SK-N-SH (cell line): Measurements from ENCODE around the gene CTTNBP2NL. TPM values are rescaled to one million over a fixed set of nuclear protein-coding genes. Genes with fewer than 3 reads are reported as not detected.

Experiments used
- FOSL2 ChIP-seq: IDR thresholded peaks from 2 replicates; pipeline ENCODE4 v1.4.0; 2012; ENCODE audit warnings: low read depth, mild to moderate bottlenecking, moderate library complexity, borderline replicate concordance
- FOXM1 ChIP-seq: IDR thresholded peaks from 2 replicates; pipeline ENCODE4 v1.4.0; 2012; ENCODE audit warnings: low read depth, mild to moderate bottlenecking
- GATA2 ChIP-seq: sonication (generic); formaldehyde crosslinking; IDR thresholded peaks from 2 replicates; pipeline ENCODE4 v1.5.0; 2020; ENCODE audit warnings: mild to moderate bottlenecking, missing genetic modification reagents
- MAX ChIP-seq: IDR thresholded peaks from 2 replicates; pipeline ENCODE4 v1.4.0; 2012; ENCODE audit warnings: low read depth
- MXI1 ChIP-seq: IDR thresholded peaks from 2 replicates; pipeline ENCODE4 v1.6.1; 2012; ENCODE audit warnings: mild to moderate bottlenecking, low read depth, low read length, improper control_type of control experiment
- NRF1 ChIP-seq: IDR thresholded peaks from 2 replicates; pipeline ENCODE4 v1.6.1; 2012; ENCODE audit warnings: low read depth, mild to moderate bottlenecking, low read length
- RCOR1 ChIP-seq: fragments of 150-350 bp; IDR thresholded peaks from 2 replicates; pipeline ENCODE4 v1.6.1; 2017; ENCODE audit warnings: antibody characterized with exemption, low read length
- REST ChIP-seq: IDR thresholded peaks from 2 replicates; pipeline ENCODE4 v1.6.1; 2012; ENCODE audit warnings: mild to moderate bottlenecking, low read depth, low read length, moderate library complexity
- RFX5 ChIP-seq: IDR thresholded peaks from 2 replicates; pipeline ENCODE4 v1.6.1; 2012; ENCODE audit warnings: mild to moderate bottlenecking, improper control_type of control experiment, low read length
- RXRA ChIP-seq: IDR thresholded peaks from 2 replicates; pipeline ENCODE4 v1.4.0; 2012; ENCODE audit warnings: low read depth, mild to moderate bottlenecking, borderline replicate concordance
- SIN3A ChIP-seq: IDR thresholded peaks from 2 replicates; pipeline ENCODE4 v1.6.1; 2012; ENCODE audit warnings: low read depth, mild to moderate bottlenecking, low read length, moderate library complexity, borderline replicate concordance
- TEAD4 ChIP-seq: IDR thresholded peaks from 2 replicates; pipeline ENCODE4 v1.4.0; 2012; ENCODE audit warnings: mild to moderate bottlenecking, borderline replicate concordance; ENCODE audit not compliant: insufficient read depth
- polyA plus RNA-seq, 3 experiments: library from polyadenylated mRNA; depleted of rRNA; stranded (reverse); fragments of >200 nt; gene quantifications; 2 replicates each; pipeline ENCODE4 v1.2.3, GENCODE V29; 2012
- TF ChIP-seq, protein P1 (sequence below): fragments of 150-350 bp; IDR thresholded peaks from 2 replicates; pipeline ENCODE4 v1.6.1; 2016; ENCODE audit warnings: mild to moderate bottlenecking, low read depth, low read length
- TF ChIP-seq, protein P2 (sequence below): fragments of 200-600 bp; sonication (generic); IDR thresholded peaks from 2 replicates; pipeline ENCODE4 v1.6.1; 2017; ENCODE audit warnings: antibody characterized with exemption, mild to moderate bottlenecking, moderate library complexity

CTTNBP2NL gene
- polyA plus RNA-seq, 1 of the 3 experiments (the other 2 are of a cell fraction): 4.9 TPM

DNA sequence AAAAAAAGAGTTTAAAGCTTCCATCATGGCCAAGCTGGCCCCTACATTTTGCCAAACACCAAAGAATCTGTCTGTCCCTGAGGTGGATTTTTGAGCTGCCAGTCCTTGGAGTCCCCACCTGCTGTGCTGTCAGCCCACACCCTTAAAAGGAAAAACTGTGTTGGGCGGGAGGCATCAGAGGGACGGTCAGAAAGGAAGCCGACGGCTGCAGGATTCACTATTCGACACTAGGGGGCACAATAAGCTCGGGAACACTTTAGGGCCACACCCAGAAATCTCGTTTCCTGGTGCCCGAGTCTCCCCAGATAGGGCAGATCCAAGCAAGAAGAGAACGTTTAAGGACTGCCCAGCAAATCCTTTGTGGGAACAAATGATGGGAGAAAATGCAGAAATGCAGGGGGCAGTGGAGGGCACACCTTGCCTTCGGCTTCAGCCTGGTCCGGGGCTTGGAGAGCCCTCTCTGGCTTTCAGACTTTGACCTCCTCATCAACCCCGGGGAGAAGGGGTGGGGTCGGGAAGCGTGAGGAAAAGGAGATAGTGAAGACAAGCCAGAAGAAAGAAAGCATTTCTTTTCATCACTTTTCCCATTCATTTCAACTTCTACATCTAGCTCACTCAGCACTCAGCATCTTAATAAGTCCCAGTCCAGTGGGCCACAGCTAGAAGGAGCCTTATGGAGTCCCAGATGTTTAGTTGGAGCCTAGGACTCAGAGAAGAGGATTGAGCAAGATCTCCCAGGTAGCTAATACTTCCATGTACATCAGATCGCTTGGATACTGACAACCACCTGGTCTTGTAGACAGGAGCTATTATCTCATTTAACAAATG is 5.0 kb upstream of the CTTNBP2NL start (continued):
- no peak for TF ChIP-seq REST
- no peak for TF ChIP-seq RFX5
- TF ChIP-seq TEAD4: no peak
- TF ChIP-seq NRF1: no peak
- TF ChIP-seq, protein P1, sequence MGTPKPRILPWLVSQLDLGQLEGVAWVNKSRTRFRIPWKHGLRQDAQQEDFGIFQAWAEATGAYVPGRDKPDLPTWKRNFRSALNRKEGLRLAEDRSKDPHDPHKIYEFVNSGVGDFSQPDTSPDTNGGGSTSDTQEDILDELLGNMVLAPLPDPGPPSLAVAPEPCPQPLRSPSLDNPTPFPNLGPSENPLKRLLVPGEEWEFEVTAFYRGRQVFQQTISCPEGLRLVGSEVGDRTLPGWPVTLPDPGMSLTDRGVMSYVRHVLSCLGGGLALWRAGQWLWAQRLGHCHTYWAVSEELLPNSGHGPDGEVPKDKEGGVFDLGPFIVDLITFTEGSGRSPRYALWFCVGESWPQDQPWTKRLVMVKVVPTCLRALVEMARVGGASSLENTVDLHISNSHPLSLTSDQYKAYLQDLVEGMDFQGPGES: no peak
- TF ChIP-seq RCOR1: peak; percentile 58; the same call in 1 of the 2 replicates
- TF ChIP-seq MXI1: peak; percentile 55
- TF ChIP-seq GATA2 (CRISPR knock-in tag): no peak
- TF ChIP-seq MAX: no peak
- peak; percentile 17; the same call in 1 of the 2 replicates for TF ChIP-seq RXRA
- TF ChIP-seq FOSL2: no peak
- TF ChIP-seq FOXM1: no peak
- no peak for TF ChIP-seq SIN3A
- TF ChIP-seq, protein P2, sequence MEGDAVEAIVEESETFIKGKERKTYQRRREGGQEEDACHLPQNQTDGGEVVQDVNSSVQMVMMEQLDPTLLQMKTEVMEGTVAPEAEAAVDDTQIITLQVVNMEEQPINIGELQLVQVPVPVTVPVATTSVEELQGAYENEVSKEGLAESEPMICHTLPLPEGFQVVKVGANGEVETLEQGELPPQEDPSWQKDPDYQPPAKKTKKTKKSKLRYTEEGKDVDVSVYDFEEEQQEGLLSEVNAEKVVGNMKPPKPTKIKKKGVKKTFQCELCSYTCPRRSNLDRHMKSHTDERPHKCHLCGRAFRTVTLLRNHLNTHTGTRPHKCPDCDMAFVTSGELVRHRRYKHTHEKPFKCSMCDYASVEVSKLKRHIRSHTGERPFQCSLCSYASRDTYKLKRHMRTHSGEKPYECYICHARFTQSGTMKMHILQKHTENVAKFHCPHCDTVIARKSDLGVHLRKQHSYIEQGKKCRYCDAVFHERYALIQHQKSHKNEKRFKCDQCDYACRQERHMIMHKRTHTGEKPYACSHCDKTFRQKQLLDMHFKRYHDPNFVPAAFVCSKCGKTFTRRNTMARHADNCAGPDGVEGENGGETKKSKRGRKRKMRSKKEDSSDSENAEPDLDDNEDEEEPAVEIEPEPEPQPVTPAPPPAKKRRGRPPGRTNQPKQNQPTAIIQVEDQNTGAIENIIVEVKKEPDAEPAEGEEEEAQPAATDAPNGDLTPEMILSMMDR: peak; percentile 97
